HG03354 (cell line): ENCODE data around the gene DCLK2.

Experiments
- ATAC-seq: cut with Tn5 transposase; IDR thresholded peaks from one replicate; pipeline ENCODE4 v1.9.1; 2021; ENCODE audit warnings: mild to moderate bottlenecking; ENCODE audit not compliant: unreplicated experiment, poor library complexity, severe bottlenecking

The DCLK2 gene

GRCh38 chr4:150297861-150298474, 219.7 kb downstream of the DCLK2 start:
- no peak for ATAC-seq

GRCh38 chr4:150299816-150300215, 221.6 kb downstream of the DCLK2 start:
- ATAC-seq, result no peak

- ATAC-seq, result no peak
Observed at GRCh38 chr4:150302553-150302952, 224.3 kb downstream of the DCLK2 start.

GRCh38 chr4:150305995-150306394, 227.8 kb downstream of the DCLK2 start:
- no peak for ATAC-seq

GRCh38 chr4:150306719-150307118, 228.5 kb downstream of the DCLK2 start:
- ATAC-seq, result no peak
